HG02763 (cell line): Measurements from ENCODE around the gene PRKACB.
"Not testable (repeated sequence)": the region's sequence is repeated elsewhere in the genome, so short reads cannot be mapped to it uniquely, and the experiment has no call there.

Source experiments
- ATAC-seq: cut with Tn5 transposase; IDR thresholded peaks from one replicate; pipeline ENCODE4 v1.9.1; 2021; ENCODE audit warnings: mild to moderate bottlenecking, moderate library complexity; ENCODE audit not compliant: unreplicated experiment

Gene PRKACB

DNA sequence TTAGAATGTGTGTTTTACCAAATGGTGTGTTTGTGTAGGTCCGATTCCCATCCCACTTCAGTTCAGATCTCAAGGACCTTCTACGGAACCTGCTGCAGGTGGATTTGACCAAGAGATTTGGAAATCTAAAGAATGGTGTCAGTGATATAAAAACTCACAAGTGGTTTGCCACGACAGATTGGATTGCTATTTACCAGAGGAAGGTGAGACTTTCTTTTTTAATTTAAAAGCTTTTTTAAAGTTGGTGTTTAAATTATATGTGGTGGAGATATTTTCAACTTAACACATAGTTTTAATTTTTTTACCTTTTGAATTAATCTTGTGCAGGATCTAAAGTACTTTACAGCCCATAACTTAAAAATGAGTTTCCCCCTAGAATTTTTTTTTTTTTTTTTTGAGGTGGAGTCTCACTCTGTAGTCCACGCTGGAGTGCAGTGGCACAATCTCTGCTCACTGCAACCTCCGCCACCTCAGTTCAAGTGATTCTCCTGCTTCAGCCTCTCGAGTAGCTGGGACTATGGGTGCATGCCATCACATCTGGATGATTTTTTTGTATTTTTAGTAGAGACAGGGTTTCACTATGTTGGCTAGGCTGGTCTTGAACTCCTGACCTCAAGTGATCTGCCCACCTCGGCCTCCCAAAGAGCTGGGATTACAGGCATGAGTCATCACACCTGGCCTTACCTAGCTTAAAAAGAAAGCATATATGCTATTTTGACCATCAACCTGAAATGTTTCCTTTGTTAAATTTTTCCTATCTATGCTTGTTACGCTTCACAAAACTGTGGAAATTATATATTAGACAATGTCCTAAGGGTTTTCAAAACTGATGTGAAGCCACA lies 70.3 kb downstream of the PRKACB start:
- no peak for ATAC-seq

- no peak for ATAC-seq
Observed at GRCh38 chr1:84217239-84217638, 73.2 kb downstream of the PRKACB start.

DNA sequence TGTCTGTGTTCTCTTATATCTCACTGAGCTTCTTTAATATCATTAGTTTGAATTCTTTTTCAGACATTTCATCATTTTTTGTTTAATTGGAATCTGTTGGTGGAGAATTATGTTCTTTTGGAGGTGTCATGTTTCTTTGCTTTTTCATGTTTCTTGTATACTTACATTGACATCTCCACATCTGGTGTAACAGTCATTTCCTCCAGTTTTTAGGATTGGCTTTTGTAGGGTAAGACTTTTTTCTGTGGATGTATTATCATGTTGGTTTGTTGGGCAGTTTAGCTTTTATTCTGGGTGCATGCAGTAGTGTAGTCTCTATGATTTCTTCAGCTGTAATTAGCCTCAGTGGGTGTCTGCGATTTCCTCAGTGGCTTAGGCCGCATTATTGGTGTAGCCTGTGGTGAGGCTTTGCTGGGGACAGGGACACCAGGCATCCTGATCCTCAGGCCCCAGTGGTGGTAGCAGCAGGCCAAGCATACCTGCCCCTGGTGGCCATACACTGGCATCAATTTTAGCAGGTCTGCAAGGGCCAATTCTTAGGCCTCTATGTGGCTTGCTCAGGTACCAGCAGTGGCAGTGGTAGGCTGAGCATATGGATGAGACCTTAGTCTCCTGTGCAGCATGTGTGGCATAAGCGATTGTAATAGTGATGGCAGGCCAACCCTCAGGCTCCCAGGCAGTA lies 79.8 kb downstream of the PRKACB start:
- no peak for ATAC-seq

GRCh38 chr1:84224905-84225304 lies 80.8 kb downstream of the PRKACB start:
- ATAC-seq: no peak

GRCh38 chr1:84225646-84226045 lies 81.6 kb downstream of the PRKACB start:
- ATAC-seq: no peak

GRCh38 chr1:84232676-84233075 lies 88.6 kb downstream of the PRKACB start:
- not testable (repeated sequence) for ATAC-seq

GRCh38 chr1:84236256-84236655 lies 92.2 kb downstream of the PRKACB start:
- ATAC-seq: no peak

DNA sequence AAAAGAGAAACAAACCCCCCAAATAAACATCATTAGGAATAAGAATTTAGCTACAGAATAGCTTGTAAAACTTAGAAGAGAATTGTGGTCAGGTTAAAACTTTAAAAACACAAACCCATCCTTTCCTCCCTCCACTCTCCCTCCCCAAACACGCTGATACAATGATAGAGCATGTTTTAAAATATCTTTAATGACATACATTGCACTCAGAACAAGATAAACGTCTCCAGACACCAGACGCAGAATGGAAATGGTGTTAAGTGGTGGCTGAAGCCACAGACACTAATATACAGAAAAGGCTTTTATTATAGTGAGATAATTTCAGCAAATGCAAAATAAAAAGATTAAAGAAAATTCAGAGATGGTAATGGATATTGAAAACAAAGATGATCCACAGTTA lies 98.6 kb downstream of the PRKACB start:
- no peak for ATAC-seq

GRCh38 chr1:84245563-84245962 lies 101.5 kb downstream of the PRKACB start:
- no peak for ATAC-seq

DNA sequence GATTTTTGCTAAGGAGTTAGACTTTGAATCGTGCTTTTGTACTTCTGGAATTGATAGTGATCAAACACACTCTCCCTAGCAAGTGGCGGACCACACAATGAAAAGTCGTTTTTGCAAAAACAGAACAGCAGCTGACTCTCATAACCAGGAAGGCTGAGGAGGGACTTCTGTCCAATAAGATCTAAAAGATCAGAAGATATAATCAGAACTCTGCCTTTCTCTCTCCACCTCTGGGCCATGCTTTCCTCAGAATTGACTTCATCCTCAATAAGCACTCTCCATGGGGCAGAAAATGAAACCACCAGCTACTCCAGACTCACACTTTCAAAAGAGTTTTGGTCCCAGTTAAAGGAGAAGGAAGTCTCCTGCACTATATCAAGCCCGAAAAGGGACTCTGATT lies 102.1 kb downstream of the PRKACB start:
- no peak for ATAC-seq

DNA sequence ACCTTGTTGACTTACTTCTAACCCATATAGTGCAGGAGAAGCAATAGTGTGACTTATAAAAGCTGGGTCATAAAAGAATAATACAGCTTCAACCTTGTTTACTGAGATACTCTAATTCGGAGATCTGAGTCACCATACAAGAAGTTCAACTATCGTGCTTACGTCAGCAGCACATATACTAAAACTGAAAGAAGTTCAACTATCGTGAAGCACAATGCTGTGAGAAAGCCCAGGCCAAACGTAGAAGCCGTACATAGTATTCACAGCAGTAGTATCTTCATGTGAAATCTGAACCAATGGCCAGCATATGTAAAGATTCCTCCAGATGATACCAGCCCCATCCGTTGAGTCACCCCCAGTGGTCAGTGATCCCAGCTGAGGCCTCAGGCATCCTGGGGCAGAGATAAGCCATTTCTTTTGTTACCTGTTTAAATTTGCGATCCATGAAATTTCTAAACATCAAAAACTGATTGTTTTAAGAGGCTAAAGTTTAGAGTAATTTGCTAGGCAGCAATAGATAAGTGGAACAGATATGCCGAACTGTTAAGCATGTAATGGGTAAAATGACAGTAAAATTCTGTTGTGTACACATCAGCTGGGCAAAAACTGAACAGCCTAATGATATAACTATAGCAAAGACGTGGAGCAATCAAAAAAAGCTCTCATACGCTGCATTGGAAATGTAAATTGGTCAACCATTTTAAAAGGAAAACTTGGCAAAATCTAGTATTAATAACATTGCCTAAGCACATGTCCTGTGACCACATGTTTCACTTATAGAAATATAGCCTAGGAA lies 103.6 kb downstream of the PRKACB start:
- ATAC-seq: no peak

DNA sequence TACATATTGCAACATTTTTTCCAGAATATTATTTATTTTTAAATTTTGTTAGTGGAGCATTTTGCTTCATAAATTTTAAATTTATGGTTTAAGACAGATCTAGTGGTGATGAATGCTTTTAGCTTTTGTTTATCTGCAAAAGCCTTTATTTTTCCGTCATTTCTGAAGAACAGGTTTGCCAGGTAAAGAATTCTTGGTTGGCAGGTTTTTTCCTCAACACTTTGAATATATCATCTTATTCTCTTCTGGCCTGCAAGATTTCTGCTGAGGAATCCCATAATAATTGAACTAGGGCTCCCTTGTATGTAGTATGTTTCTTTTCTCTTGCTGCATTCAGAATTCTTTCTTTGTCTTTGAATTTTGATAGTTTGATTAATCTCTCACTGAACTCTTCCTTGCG lies 106.6 kb downstream of the PRKACB start:
- no peak for ATAC-seq

- no peak for ATAC-seq
Observed at GRCh38 chr1:84253036-84253435, 109.0 kb downstream of the PRKACB start.

GRCh38 chr1:84253891-84254290 lies 109.8 kb downstream of the PRKACB start:
- ATAC-seq: no peak

DNA sequence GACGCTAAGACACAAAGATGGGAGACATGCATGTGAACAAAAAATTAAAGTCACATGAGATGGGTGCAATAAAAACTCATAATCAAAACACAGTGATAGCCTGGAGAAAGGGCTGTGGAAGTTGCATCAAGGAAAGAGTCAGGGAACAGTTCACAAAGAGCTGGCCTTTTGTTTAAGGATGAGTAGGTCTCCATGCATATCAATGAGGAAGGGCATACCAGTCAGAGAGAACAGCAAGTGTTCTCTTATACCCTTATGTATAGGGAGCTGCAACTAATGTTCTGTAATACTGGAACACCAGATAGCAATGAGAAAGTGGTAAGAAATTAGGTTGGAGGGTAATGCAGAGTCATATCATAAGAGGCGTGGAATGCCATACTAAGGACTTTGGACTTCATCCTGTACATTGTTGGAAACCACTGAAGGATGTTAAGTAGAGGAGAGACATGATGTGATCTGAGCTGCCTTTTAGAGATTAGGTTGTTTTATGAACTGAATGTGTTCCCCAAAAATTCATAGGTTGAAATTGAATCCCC lies 110.7 kb downstream of the PRKACB start:
- ATAC-seq: no peak

DNA sequence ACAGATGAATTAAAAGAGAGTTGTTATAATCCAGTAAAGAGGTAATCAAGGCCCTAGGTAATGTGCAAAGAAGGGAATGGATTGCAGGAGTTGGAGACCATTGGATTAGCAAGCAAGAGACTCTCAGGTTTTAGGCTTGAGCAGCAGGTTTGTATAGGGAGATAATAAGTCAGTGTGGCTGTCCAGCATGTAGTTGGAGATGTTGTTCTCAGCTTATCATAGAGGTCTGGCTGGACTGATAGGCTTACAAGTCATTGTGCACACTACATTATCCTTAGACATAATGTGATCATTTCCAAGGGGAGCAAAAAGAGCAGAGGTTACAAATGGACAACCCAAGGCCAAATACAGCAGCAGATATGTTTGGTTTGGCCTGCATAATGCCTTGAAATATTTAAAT lies 111.5 kb downstream of the PRKACB start:
- ATAC-seq: no peak

- ATAC-seq: no peak
Observed at GRCh38 chr1:84257617-84258016, 113.5 kb downstream of the PRKACB start.

DNA sequence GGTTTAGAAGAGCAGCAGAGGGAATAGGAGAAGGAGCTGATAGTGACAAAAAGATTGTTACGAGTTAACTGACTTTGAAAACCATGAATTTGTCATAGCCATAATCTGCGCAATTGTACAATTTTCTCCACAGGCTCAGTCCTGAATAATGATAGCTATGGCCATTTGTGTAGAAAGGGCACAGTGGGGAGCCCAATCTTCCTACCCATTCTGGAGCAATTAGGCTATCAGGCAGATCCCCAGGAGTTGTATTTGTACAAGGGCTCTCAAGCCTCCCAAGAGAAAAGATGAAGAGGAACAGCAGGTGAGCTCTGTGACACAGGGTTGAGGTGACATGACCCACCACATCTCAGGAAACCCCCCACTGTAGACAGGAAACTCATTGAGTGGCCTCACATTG lies 115.3 kb downstream of the PRKACB start:
- ATAC-seq: no peak

GRCh38 chr1:84259989-84260388 lies 115.9 kb downstream of the PRKACB start:
- ATAC-seq: no peak

GRCh38 chr1:84260852-84261518 lies 116.9 kb downstream of the PRKACB start:
- no peak for ATAC-seq

DNA sequence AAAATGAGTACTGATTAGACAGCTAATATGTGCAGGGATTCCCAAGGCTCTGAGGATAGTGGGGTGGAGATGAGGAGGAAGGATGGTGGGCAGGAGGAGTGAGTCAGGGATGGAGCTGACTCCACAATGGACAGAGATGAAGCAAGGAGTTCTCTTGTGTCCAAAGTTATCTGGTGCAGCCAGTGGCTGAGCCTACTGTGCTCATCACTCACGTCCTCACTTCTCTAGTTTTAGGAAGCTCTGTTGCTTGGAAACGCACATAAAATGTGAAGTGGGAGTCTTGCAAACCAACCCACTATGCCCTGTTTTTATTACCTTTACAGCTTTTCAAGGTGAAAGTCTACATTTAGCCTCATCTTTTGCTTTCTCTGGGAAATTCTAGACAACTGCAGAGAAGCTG lies 120.9 kb downstream of the PRKACB start:
- ATAC-seq: no peak
